GM12892 (cell line): Measurements from ENCODE around the gene CHST7.

ENCODE experiments used
- POLR2A ChIP-seq: IDR thresholded peaks from 2 replicates; pipeline ENCODE4 v1.6.1; 2011; ENCODE audit warnings: low read depth, low read length, control low read depth
- TAF1 ChIP-seq: IDR thresholded peaks from 2 replicates; pipeline ENCODE4 v1.6.1; 2011; ENCODE audit warnings: low read depth, mild to moderate bottlenecking, control low read depth, low read length, borderline replicate concordance

DNA sequence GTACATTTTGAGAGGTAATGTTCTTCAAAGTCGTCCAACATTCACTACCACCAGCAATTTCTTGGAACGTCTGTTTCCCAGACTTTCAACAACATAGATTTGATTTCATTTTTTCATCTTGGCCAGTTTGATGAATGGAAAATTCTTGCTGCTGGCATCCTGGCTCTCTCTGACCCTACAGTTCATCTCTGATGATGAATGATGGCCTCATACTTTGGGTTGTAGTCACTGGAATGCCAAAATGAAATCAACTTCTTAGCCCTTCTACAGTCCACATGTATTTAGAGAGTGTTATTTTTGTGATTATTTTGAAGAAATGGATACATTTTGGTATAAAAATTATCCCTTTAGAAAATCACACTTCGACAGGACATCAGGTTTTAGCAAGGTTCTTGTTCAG lies 8.8 kb downstream of the CHST7 start:
- TF ChIP-seq POLR2A (no peak), TAF1 (no peak)
